Coronary artery (tissue), 2 donors: ENCODE data around the gene PRICKLE4.

Source experiments
- DNase-seq: peaks from one replicate; pipeline ENCODE4 v3.0.0-alpha.2; 2017; ENCODE audit warnings: low spot score
- H3K27ac ChIP-seq, 2 donors: fragments of 200-600 bp; sonication (generic); one replicate each; pipeline ENCODE4 v1.5.1; 2016 to 2019
- H3K4me3 ChIP-seq: fragments of 200-600 bp; sonication (generic); 2 replicates; pipeline ENCODE4 v1.5.1; 2016; ENCODE audit warnings: mild to moderate bottlenecking, moderate library complexity
- TF ChIP-seq, protein P1 (sequence below): fragments of 200-600 bp; sonication (generic); IDR thresholded peaks from one replicate; pipeline ENCODE4 v1.5.1; 2019; ENCODE audit warnings: antibody characterized with exemption

The PRICKLE4 gene

DNA sequence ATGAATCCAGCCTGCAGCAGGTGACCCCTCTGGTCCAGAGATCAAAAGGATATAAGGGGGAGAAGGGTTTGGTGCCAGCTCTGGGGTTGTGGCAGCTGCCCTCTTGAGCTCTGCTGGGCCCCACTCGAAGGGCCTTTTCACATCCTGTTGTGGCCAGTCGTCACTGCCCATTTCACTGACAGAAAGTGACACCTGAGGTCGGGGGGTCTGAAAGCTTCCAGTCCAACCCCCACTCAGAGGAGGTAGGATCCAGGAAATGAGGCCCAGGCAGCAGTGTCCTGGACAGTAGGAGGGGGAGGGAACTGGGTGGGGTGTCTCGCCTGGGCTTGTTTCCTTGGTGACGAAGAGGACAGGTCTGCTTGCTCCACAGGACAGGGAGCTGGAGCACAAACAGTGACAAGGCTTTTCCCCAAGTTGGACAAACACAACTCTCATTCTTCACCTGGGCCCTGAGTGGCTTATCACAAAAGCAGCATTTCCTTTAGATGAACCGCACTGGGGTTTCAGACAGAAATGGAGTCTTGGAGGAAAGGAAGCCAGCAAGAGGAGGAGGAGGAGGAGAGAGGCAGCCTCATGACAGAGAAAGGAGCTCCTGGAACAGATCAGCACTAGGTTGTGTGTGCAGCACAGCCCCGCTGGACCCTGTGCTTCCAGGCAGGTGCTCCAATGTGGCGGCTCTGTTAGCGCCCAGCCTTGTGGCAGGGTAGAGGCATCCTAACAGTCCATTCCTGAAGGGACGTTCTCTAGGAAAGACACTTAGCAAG is 11.9 kb upstream of the PRICKLE4 start:
- Histone ChIP-seq H3K4me3 (no peak overlapping the region), H3K27ac (no peak overlapping the region)
- no peak for DNase-seq
- TF ChIP-seq, protein P1, sequence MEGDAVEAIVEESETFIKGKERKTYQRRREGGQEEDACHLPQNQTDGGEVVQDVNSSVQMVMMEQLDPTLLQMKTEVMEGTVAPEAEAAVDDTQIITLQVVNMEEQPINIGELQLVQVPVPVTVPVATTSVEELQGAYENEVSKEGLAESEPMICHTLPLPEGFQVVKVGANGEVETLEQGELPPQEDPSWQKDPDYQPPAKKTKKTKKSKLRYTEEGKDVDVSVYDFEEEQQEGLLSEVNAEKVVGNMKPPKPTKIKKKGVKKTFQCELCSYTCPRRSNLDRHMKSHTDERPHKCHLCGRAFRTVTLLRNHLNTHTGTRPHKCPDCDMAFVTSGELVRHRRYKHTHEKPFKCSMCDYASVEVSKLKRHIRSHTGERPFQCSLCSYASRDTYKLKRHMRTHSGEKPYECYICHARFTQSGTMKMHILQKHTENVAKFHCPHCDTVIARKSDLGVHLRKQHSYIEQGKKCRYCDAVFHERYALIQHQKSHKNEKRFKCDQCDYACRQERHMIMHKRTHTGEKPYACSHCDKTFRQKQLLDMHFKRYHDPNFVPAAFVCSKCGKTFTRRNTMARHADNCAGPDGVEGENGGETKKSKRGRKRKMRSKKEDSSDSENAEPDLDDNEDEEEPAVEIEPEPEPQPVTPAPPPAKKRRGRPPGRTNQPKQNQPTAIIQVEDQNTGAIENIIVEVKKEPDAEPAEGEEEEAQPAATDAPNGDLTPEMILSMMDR, result no peak

DNA sequence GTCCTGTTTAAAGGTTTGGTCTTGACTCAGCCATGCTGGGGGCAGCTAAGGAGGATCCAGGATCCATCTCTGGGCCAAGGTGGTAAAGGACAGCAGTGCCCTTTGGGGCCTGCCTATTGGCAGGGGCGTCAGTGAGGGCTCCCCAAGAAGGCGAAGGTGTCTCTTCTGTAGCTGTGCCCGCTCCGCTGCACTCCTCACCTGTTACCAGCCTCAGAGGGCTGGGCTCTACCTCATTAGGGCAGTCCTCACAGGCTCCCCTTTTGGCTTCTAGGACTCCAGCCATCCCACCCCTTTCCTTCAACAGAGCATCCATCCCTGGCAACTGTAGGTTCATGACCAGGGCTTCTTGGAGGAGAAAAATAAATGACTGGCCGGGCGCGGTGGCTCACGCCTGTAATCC is 11.2 kb upstream of the PRICKLE4 start:
- no peak overlapping the region for H3K4me3 ChIP-seq
- TF ChIP-seq, protein P1, result no peak
- no peak for DNase-seq
- H3K27ac ChIP-seq, result no peak overlapping the region

GRCh38 chr6:41770381-41771057 is 10.1 kb upstream of the PRICKLE4 start:
- TF ChIP-seq, protein P1, result no peak
- Histone ChIP-seq H3K4me3 (no peak overlapping the region), H3K27ac (no peak overlapping the region)
- no peak for DNase-seq

- Histone ChIP-seq H3K4me3 (no peak overlapping the region), H3K27ac (no peak overlapping the region)
- TF ChIP-seq, protein P1, result no peak
- DNase-seq, result no peak
Observed at GRCh38 chr6:41771058-41771983, 9.3 kb upstream of the PRICKLE4 start.

DNA sequence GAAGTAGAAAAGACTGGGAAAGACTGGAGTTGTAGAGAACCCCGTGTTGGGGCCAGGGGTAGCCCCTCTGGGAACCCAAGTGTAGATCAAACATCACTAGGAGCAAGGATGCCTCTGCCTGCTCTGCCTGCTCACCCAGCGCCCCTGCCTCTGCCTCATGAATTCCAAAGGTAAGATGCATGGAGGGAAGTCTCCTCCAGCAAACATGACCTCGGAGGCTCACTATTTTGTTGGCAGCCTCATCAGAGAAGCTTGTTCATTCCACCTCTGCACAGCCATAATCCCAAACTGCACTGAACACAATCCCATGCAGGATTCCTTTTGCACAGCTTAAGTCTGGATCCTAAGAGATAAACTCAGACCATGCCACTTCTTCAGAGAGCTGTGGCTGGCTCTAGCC is 5.7 kb upstream of the PRICKLE4 start:
- TF ChIP-seq, protein P1, result no peak
- H3K4me3 ChIP-seq, result no peak overlapping the region
- DNase-seq, result no peak
- no peak overlapping the region for H3K27ac ChIP-seq

DNA sequence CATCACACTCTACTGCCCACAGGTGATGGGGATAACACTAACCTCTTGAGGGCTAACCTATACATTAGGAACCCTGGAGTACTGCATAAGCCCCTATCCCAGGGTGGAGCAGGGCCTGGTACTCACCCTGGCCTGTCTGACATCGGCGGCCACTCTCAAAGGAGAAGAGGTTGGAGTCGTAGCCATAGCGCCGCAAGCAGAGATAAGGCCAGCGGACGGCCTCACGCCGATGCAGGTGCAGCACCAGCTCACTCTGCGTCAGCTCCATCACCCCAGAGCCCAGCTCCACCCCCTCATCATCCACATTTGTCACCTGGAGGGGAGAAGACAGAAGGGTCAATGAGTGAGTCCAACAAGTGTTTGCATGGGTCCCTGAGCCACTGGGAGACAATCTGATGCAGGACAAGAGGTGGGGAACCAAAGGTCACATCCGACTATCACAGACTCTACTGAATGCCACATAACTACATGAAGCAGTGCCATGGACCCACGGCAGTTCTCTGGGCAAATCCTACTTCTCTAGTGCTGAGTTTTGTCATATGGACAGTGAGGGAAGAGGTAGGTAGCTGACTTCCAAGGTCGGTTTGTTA is 5.2 kb upstream of the PRICKLE4 start:
- Histone ChIP-seq H3K4me3 (no peak overlapping the region), H3K27ac (no peak overlapping the region)
- TF ChIP-seq, protein P1, result no peak
- no peak for DNase-seq
